HL-60 (cell line): ENCODE results near the gene ZNF462.

Experiments
- DNase-seq, 2 experiments: peaks; one replicate each; pipeline ENCODE4 v3.0.0-alpha.2; 2010 to 2020; ENCODE audit warnings: low read depth in 1 of 2, low spot score in 1 of 2
- H3K27ac ChIP-seq: fragments of 250-450 bp; sonication (Bioruptor Pico); replicated peaks from 2 replicates; pipeline ENCODE4 v1.5.1; 2020; ENCODE audit warnings: mild to moderate bottlenecking, moderate library complexity
- H3K27me3 ChIP-seq: fragments of 250-450 bp; sonication (Bioruptor Pico); 2 replicates; pipeline ENCODE4 v1.5.1; 2021; ENCODE audit warnings: mild to moderate bottlenecking, moderate library complexity; ENCODE audit not compliant: insufficient read depth, poor library complexity, severe bottlenecking
- H3K4me3 ChIP-seq: replicated peaks from 2 replicates; pipeline ENCODE4 v1.5.1; 2011; ENCODE audit warnings: mild to moderate bottlenecking, control low read depth, low read length; ENCODE audit not compliant: insufficient read depth
- GABPA ChIP-seq: IDR thresholded peaks from 2 replicates; pipeline ENCODE4 v1.6.1; 2012; ENCODE audit warnings: low read depth
- POLR2AphosphoS5 ChIP-seq: IDR thresholded peaks from 2 replicates; pipeline ENCODE4 v1.6.1; 2012; ENCODE audit warnings: low read depth
- SPI1 ChIP-seq: IDR thresholded peaks from 2 replicates; pipeline ENCODE4 v1.6.1; 2012; ENCODE audit warnings: low read depth, mild to moderate bottlenecking, borderline replicate concordance
- TF ChIP-seq, protein P1 (sequence below): IDR thresholded peaks from 2 replicates; pipeline ENCODE4 v1.6.1; 2012; ENCODE audit warnings: low read depth; ENCODE audit not compliant: insufficient replicate concordance
- TF ChIP-seq, protein P2 (sequence below): IDR thresholded peaks from one replicate; pipeline ENCODE4 v1.5.1; 2011; ENCODE audit warnings: low read length, control low read depth, inconsistent platforms; ENCODE audit not compliant: insufficient read depth

Gene ZNF462

DNA sequence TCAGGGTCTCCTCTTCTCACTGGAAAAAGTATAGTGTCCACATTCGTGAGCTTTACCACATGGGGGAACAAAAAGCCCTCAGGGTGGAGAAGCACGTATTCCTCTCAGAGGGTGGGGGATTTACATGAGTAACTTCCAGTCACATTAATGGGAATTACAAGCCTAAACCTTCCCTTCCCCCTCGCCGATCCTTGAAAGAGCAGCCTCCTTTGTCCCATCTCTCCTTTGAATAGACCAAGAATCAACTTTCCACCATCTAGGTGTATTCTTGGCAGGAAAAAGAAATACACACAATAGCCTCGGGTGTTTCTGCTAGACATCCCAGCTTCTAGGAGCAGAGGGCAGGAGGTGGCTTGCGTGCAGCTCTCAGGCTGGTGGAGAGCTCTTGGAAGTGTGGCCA lies 144.4 kb downstream of the ZNF462 start:
- no peak overlapping the region for H3K27ac ChIP-seq
- no peak overlapping the region for H3K4me3 ChIP-seq
- H3K27me3 ChIP-seq = no peaks in the 10 kb centered on the region
- TF ChIP-seq, protein P1, sequence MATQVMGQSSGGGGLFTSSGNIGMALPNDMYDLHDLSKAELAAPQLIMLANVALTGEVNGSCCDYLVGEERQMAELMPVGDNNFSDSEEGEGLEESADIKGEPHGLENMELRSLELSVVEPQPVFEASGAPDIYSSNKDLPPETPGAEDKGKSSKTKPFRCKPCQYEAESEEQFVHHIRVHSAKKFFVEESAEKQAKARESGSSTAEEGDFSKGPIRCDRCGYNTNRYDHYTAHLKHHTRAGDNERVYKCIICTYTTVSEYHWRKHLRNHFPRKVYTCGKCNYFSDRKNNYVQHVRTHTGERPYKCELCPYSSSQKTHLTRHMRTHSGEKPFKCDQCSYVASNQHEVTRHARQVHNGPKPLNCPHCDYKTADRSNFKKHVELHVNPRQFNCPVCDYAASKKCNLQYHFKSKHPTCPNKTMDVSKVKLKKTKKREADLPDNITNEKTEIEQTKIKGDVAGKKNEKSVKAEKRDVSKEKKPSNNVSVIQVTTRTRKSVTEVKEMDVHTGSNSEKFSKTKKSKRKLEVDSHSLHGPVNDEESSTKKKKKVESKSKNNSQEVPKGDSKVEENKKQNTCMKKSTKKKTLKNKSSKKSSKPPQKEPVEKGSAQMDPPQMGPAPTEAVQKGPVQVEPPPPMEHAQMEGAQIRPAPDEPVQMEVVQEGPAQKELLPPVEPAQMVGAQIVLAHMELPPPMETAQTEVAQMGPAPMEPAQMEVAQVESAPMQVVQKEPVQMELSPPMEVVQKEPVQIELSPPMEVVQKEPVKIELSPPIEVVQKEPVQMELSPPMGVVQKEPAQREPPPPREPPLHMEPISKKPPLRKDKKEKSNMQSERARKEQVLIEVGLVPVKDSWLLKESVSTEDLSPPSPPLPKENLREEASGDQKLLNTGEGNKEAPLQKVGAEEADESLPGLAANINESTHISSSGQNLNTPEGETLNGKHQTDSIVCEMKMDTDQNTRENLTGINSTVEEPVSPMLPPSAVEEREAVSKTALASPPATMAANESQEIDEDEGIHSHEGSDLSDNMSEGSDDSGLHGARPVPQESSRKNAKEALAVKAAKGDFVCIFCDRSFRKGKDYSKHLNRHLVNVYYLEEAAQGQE = no peak
- no peak for TF ChIP-seq POLR2AphosphoS5
- TF ChIP-seq GABPA = no peak
- TF ChIP-seq SPI1 = no peak
- TF ChIP-seq, protein P2, sequence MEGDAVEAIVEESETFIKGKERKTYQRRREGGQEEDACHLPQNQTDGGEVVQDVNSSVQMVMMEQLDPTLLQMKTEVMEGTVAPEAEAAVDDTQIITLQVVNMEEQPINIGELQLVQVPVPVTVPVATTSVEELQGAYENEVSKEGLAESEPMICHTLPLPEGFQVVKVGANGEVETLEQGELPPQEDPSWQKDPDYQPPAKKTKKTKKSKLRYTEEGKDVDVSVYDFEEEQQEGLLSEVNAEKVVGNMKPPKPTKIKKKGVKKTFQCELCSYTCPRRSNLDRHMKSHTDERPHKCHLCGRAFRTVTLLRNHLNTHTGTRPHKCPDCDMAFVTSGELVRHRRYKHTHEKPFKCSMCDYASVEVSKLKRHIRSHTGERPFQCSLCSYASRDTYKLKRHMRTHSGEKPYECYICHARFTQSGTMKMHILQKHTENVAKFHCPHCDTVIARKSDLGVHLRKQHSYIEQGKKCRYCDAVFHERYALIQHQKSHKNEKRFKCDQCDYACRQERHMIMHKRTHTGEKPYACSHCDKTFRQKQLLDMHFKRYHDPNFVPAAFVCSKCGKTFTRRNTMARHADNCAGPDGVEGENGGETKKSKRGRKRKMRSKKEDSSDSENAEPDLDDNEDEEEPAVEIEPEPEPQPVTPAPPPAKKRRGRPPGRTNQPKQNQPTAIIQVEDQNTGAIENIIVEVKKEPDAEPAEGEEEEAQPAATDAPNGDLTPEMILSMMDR = no peak
- DNase-seq = no peak

DNA sequence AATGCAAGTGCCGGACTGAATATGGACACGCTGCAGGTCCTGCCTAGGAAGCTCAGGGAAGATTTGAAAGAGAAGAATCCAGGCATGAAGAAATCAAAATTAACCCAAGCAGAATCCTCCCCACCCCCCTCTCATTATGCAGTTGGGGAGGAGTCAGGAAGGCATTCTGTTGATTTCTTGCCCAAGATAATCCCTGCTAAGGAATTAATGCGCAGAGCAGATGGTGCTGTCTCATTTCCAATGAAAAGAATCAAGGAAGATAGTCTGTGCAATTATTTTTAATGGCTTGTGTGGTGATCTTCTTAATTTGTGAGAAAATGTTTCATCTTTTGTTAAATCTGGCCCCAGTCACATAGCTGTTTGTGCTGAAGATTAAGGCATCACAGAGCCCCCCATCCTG lies 145.0 kb downstream of the ZNF462 start:
- DNase-seq = no peak
- Histone ChIP-seq H3K27me3 (no peaks in the 10 kb centered on the region), H3K4me3 (no peak overlapping the region), H3K27ac (no peak overlapping the region)
- TF ChIP-seq POLR2AphosphoS5 (no peak), SPI1 (no peak), GABPA (no peak)
- TF ChIP-seq, protein P1 = no peak
- TF ChIP-seq, protein P2 = no peak

DNA sequence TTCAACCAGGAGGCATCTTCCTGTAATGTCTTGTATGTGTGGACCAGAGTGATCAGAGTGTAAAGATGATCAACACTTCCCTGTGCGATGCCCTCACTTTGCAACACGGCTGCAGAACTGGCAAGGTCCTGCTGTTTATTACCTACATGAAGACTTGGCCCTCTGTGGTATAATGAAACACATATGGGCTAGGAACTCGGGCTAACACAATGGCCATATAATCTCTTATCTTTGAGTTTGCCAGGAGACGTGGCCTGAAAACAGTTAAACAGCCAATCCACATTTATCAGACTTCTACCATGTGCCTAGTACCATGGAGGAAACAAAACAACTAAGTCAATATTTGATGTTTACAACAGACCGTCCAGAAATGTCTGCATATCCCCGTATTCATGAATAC lies 145.5 kb downstream of the ZNF462 start:
- DNase-seq = no peak
- TF ChIP-seq, protein P2 = no peak
- TF ChIP-seq SPI1 (no peak), GABPA (no peak), POLR2AphosphoS5 (no peak)
- TF ChIP-seq, protein P1 = no peak
- H3K27ac ChIP-seq = no peak overlapping the region

More for the DNA sequence above, 145.5 kb downstream of the ZNF462 start:
- no peaks in the 10 kb centered on the region for H3K27me3 ChIP-seq
- H3K4me3 ChIP-seq = no peak overlapping the region
